Globus pallidus (tissue), 1 donor: ENCODE data around the gene RFX5.
"Not testable (repeated sequence)": the region's sequence is repeated elsewhere in the genome, so short reads cannot be mapped to it uniquely, and the experiment has no call there.

Source experiments
- DNase-seq: peaks from one replicate; pipeline ENCODE4 v3.0.0-alpha.2; 2015; ENCODE audit warnings: low spot score

RFX5 gene

GRCh38 chr1:151362308-151363155, 15.5 kb upstream of the RFX5 start:
- no peak for DNase-seq

- DNase-seq: no peak
Measured at GRCh38 chr1:151361883-151362282, 14.8 kb upstream of the RFX5 start.

- DNase-seq: no peak
Measured at GRCh38 chr1:151356696-151357095, 9.6 kb upstream of the RFX5 start.

- DNase-seq: no peak
Measured at GRCh38 chr1:151352021-151352718, 5.1 kb upstream of the RFX5 start.

GRCh38 chr1:151350323-151350722, 3.3 kb upstream of the RFX5 start:
- not testable (repeated sequence) for DNase-seq

GRCh38 chr1:151347523-151348246, 633 bp upstream of the RFX5 start:
- no peak for DNase-seq

GRCh38 chr1:151346082-151346768, 827 bp downstream of the RFX5 start:
- DNase-seq: no peak

GRCh38 chr1:151344291-151344690, 2.8 kb downstream of the RFX5 start:
- no peak for DNase-seq

- DNase-seq: no peak
Measured at GRCh38 chr1:151343587-151343986, 3.5 kb downstream of the RFX5 start.

- DNase-seq: no peak
Measured at GRCh38 chr1:151342569-151342968, 4.5 kb downstream of the RFX5 start.

- no peak for DNase-seq
Measured at GRCh38 chr1:151342021-151342420, 5.0 kb downstream of the RFX5 start.

GRCh38 chr1:151340870-151341754, 5.9 kb downstream of the RFX5 start:
- peak; percentile 86 for DNase-seq

GRCh38 chr1:151336556-151336955, 10.5 kb downstream of the RFX5 start:
- DNase-seq: no peak

GRCh38 chr1:151334822-151335221, 12.2 kb downstream of the RFX5 start:
- no peak for DNase-seq

GRCh38 chr1:151327903-151328674, 19.0 kb downstream of the RFX5 start:
- no peak for DNase-seq

GRCh38 chr1:151327223-151327902, 19.7 kb downstream of the RFX5 start, which contains the start of gene PI4KB:
Gene PI4KB (minus strand): TSS chr1:151327416. CDS start chr1:151316481, 10,935 bp downstream.
- DNase-seq: peak; percentile 98

GRCh38 chr1:151326619-151327222, 20.3 kb downstream of the RFX5 start:
- peak; percentile 50 for DNase-seq

- DNase-seq: no peak
Measured at GRCh38 chr1:151325646-151326429, 21.2 kb downstream of the RFX5 start.
